Endothelial cell of umbilical vein (primary cell): ENCODE measurements around the gene MIS12. TPM values are rescaled to one million over a fixed set of nuclear protein-coding genes. Genes with fewer than 3 reads are reported as not detected.

Source experiments
- BruUV-seq: library from RNA; stranded (reverse); fragments of 400-500 nt; replicated peaks from 2 replicates; lab custom pipeline; 2021; lab: Mats Ljungman, UMichigan
- CTCF ChIA-PET: fragments of 300-600, 350-600 bp; sonication (Branson Sonifier 250); formaldehyde crosslinking; loops from one replicate; lab custom pipeline; 2021; ENCODE audit warnings: antibody characterized with exemption, inconsistent platforms; lab: Charles Lee
- POLR2A ChIA-PET: fragments of 300-600, 350-600 bp; sonication (Branson Sonifier 250); formaldehyde crosslinking; loops from one replicate; lab custom pipeline; 2021; ENCODE audit warnings: antibody characterized with exemption, inconsistent platforms; lab: Charles Lee
- DNase-seq: peaks from one replicate; pipeline ENCODE4 v3.0.0-alpha.2; 2011; ENCODE audit warnings: low read depth, low spot score
- FAIRE-seq: peaks from 2 replicates; lab custom pipeline; 2011; peaks lifted over from hg19 to GRCh38; lab: Jason Lieb, UNC
- H2AFZ ChIP-seq: 2 replicates; pipeline ENCODE4 v1.6.0; 2012; ENCODE audit warnings: low read depth, low read length, control low read depth, inconsistent platforms
- H3K27ac ChIP-seq: 2 replicates; pipeline ENCODE4 v1.5.1; 2011; ENCODE audit warnings: low read depth, mild to moderate bottlenecking, control low read depth, low read length, moderate library complexity; ENCODE audit not compliant: insufficient read depth
- H3K27me3 ChIP-seq, 2 experiments: 2 replicates each; pipeline versions ENCODE4 v1.6.0 to v1.6.1; 2011; ENCODE audit warnings: low read length in 2 of 2, mixed read lengths in 1 of 2; ENCODE audit not compliant: control insufficient read depth in 2 of 2, insufficient read depth in 2 of 2
- H3K36me3 ChIP-seq, 2 experiments: 2 replicates in 1 of 2; 3 replicates in 1 of 2; pipeline ENCODE4 v1.5.1; 2011; ENCODE audit warnings: low read length in 2 of 2, mild to moderate bottlenecking in 1 of 2, moderate library complexity in 1 of 2; ENCODE audit not compliant: control insufficient read depth in 2 of 2, insufficient read depth in 2 of 2; ENCODE audit errors: extremely low read depth in 1 of 2
- H3K4me1 ChIP-seq: 3 replicates; pipeline ENCODE4 v1.5.1; 2011; ENCODE audit warnings: mild to moderate bottlenecking, low read length; ENCODE audit not compliant: control insufficient read depth, insufficient read depth; ENCODE audit errors: extremely low read depth
- H3K4me2 ChIP-seq: 2 replicates; pipeline ENCODE4 v1.6.1; 2011; ENCODE audit warnings: low read length, control low read depth, mixed read lengths; ENCODE audit not compliant: insufficient read depth
- H3K4me3 ChIP-seq, 3 experiments: fragments of 200-600 bp in 1 of 3; sonication (generic), shearing (Covaris generic) in 1 of 3; replicated peaks in 1 of 3; 2 replicates each; pipeline ENCODE4 v1.5.1; 2011 to 2016; ENCODE audit warnings: control low read depth in 3 of 3, low read length in 3 of 3, mild to moderate bottlenecking in 2 of 3, inconsistent platforms in 1 of 3, low read depth in 1 of 3, moderate library complexity in 1 of 3; ENCODE audit not compliant: insufficient read depth in 1 of 3
- H3K79me2 ChIP-seq: 2 replicates; pipeline ENCODE4 v1.6.0; 2012; ENCODE audit warnings: low read length, inconsistent platforms; ENCODE audit not compliant: control insufficient read depth, insufficient read depth
- H3K9ac ChIP-seq: replicated peaks from 2 replicates; pipeline ENCODE3; 2011; ENCODE audit warnings: low read length, control low read depth; ENCODE audit not compliant: insufficient read depth; ENCODE audit errors: extremely low read depth
- H3K9me1 ChIP-seq: replicated peaks from 3 replicates; pipeline ENCODE4 v1.6.0; 2011; ENCODE audit warnings: mild to moderate bottlenecking, low read length; ENCODE audit not compliant: control insufficient read depth, insufficient read depth; ENCODE audit errors: extremely low read depth
- H3K9me3 ChIP-seq: replicated peaks from 2 replicates; pipeline ENCODE4 v1.5.1; 2012; ENCODE audit warnings: low read length, inconsistent platforms; ENCODE audit not compliant: control insufficient read depth, insufficient read depth
- H4K20me1 ChIP-seq: replicated peaks from 2 replicates; pipeline ENCODE3; 2011; ENCODE audit warnings: mild to moderate bottlenecking, low read length; ENCODE audit not compliant: control insufficient read depth, insufficient read depth; ENCODE audit errors: extremely low read depth
- EZH2 ChIP-seq: IDR thresholded peaks from 2 replicates; pipeline ENCODE4 v1.6.1; 2012; ENCODE audit warnings: borderline replicate concordance, low read depth, mild to moderate bottlenecking, moderate library complexity, low read length, inconsistent platforms; ENCODE audit not compliant: severe bottlenecking
- FOS ChIP-seq: IDR thresholded peaks from 2 replicates; pipeline ENCODE4 v1.6.1; 2011; ENCODE audit warnings: mild to moderate bottlenecking, low read length, moderate library complexity, borderline replicate concordance; ENCODE audit not compliant: insufficient read depth
- GATA2 ChIP-seq: IDR thresholded peaks from 2 replicates; pipeline ENCODE4 v1.7.0; 2011; ENCODE audit warnings: low read depth, mild to moderate bottlenecking, moderate library complexity, mixed read lengths, low read length; ENCODE audit not compliant: insufficient read length, insufficient read depth
- JUN ChIP-seq: IDR thresholded peaks from 2 replicates; pipeline ENCODE4 v1.6.1; 2011; ENCODE audit warnings: borderline replicate concordance, low read depth; ENCODE audit not compliant: insufficient read length, insufficient read depth
- MYC ChIP-seq: IDR thresholded peaks from one replicate; pipeline ENCODE4 v1.6.1; 2011; ENCODE audit warnings: mild to moderate bottlenecking, low read depth, low read length
- POLR2A ChIP-seq: IDR thresholded peaks from 2 replicates; pipeline ENCODE4 v1.6.1; 2012; ENCODE audit warnings: low read depth, mild to moderate bottlenecking, control low read depth, low read length
- POLR2AphosphoS5 ChIP-seq: IDR thresholded peaks from 2 replicates; pipeline ENCODE4 v1.6.1; 2012; ENCODE audit warnings: low read depth, mild to moderate bottlenecking, control low read depth, low read length, moderate library complexity; ENCODE audit not compliant: insufficient read depth
- dilution Hi-C: fragments of 300-500 bp; cut with MboI; formaldehyde crosslinking; loops from one replicate; pipeline ENCODE4 v1.15.0; 2019; ENCODE audit warnings: low sequenced_read_pairs; ENCODE audit not compliant: extremely low pct_ligation_motif_present
- intact Hi-C: fragments of 100-400 bp; cut with micrococcal nuclease; formaldehyde crosslinking; loops from one replicate; pipeline ENCODE4 v1.10.0; 2022
- polyA plus RNA-seq, 4 experiments: library from polyadenylated mRNA; depleted of rRNA in 3 of 4; stranded (reverse) in 3 of 4; unstranded in 1 of 4; fragments of >200 nt; gene quantifications; 2 replicates each; pipeline versions ENCODE4 v1.2.1 to v1.2.3, GENCODE V29; 2011 to 2012; ENCODE audit warnings: missing spikeins in 1 of 4
- total RNA-seq: library from RNA; stranded (reverse); gene quantifications from 2 replicates; pipeline ENCODE4 v1.2.3, GENCODE V29; 2021
- TF ChIP-seq, protein P1 (sequence below): IDR thresholded peaks from 2 replicates; pipeline ENCODE4 v1.6.1; 2011; ENCODE audit not compliant: insufficient read depth, insufficient read length
- TF ChIP-seq, protein P2 (sequence below), 2 donors: IDR thresholded peaks; 1 replicate in 1 of 2; 2 replicates in 1 of 2; pipeline ENCODE4 v1.5.1; 2011; ENCODE audit warnings: low read length in 2 of 2, mild to moderate bottlenecking in 2 of 2, moderate library complexity in 2 of 2, control low read depth in 1 of 2, inconsistent platforms in 1 of 2, low read depth in 1 of 2; ENCODE audit not compliant: insufficient read depth in 1 of 2; ENCODE audit errors: extremely low read depth in 1 of 2

MIS12 gene
- total and polyA plus RNA-seq, 2 donors (not counting 3 experiments of a cell fraction or from before 2014, with no cell fraction given), result 8.3 to 20.1 TPM

DNA sequence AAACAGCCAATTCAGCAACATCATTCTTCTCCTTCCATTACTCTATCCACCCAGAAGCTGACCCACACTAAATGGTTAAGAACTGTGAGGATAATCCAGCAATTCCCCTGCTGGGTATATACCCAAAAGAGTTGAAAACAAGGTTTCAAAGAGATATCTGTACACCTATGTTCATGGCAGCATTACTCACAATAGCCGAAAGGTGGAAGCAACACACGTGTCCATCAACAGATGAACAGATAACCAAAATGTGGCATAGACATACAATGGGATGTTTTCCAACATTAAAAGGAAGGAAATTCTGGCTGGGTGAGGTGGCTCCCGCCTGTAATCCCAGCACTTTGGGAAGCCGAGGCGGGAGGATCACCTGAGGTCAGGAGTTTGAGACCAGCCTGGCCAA lies 19.9 kb downstream of the MIS12 start:
- dilution Hi-C loops (no loop called here), intact Hi-C loops (no loop called here)
- Histone ChIP-seq H3K27me3 (no peaks in the 10 kb centered on the region), H3K36me3 (peaks cover 0 to 3% of the 10 kb centered on the region in 2 experiments), H3K4me3 (no peak overlapping the region), H3K4me1 (no peaks in the 10 kb centered on the region), H4K20me1 (no peaks in the 10 kb centered on the region), H3K4me2 (no peak overlapping the region), H3K79me2 (no peaks in the 10 kb centered on the region), H2AFZ (no peak overlapping the region), H3K9me1 (no peaks in the 10 kb centered on the region), H3K27ac (no peak overlapping the region), H3K9me3 (no peaks in the 10 kb centered on the region), H3K9ac (no peak overlapping the region)
- TF ChIP-seq, protein P1, sequence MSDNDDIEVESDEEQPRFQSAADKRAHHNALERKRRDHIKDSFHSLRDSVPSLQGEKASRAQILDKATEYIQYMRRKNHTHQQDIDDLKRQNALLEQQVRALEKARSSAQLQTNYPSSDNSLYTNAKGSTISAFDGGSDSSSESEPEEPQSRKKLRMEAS, result no peak
- no peak for TF ChIP-seq POLR2AphosphoS5
- TF ChIP-seq FOS, result no peak
- TF ChIP-seq GATA2, result no peak
- TF ChIP-seq POLR2A, result no peak
- no peak for TF ChIP-seq EZH2
- no peak for TF ChIP-seq JUN
- no peak for TF ChIP-seq MYC
- TF ChIP-seq, protein P2, sequence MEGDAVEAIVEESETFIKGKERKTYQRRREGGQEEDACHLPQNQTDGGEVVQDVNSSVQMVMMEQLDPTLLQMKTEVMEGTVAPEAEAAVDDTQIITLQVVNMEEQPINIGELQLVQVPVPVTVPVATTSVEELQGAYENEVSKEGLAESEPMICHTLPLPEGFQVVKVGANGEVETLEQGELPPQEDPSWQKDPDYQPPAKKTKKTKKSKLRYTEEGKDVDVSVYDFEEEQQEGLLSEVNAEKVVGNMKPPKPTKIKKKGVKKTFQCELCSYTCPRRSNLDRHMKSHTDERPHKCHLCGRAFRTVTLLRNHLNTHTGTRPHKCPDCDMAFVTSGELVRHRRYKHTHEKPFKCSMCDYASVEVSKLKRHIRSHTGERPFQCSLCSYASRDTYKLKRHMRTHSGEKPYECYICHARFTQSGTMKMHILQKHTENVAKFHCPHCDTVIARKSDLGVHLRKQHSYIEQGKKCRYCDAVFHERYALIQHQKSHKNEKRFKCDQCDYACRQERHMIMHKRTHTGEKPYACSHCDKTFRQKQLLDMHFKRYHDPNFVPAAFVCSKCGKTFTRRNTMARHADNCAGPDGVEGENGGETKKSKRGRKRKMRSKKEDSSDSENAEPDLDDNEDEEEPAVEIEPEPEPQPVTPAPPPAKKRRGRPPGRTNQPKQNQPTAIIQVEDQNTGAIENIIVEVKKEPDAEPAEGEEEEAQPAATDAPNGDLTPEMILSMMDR (IDR thresholded peaks at IDR 0.05; ENCODE audit: extremely low read depth in 1 of 2, insufficient read depth in 1 of 2, low read depth in 1 of 2, low read length in 2 of 2), result no peak
- FAIRE-seq (no peak), DNase-seq (no peak)
- BruUV-seq, result no TSS peak
- ChIA-PET POLR2A (no interaction called here), CTCF (no interaction called here)
